SK-MEL-5 (cell line): Measurements from ENCODE around the gene HRH2. TPM values are rescaled to one million over a fixed set of nuclear protein-coding genes. Genes with fewer than 3 reads are reported as not detected.
"Not testable (repeated sequence)": the region's sequence is repeated elsewhere in the genome, so short reads cannot be mapped to it uniquely, and the experiment has no call there.

Experiments used
- DNase-seq: peaks from one replicate; pipeline ENCODE4 v3.0.0-alpha.2; 2016; ENCODE audit warnings: low read depth, low spot score
- in situ Hi-C: cut with HindIII; loops from 2 replicates; pipeline ENCODE4 v1.10.0; 2016; ENCODE audit warnings: low sequenced_read_pairs, high pct_unique_total_duplicates, low pct_unique_long_range_greater_than_20kb
- total RNA-seq: library from RNA; depleted of rRNA; stranded (reverse); fragments of >200 nt; shearing (Covaris generic); gene quantifications from 2 replicates; pipeline ENCODE4 v1.2.3, GENCODE V29; 2014

Gene HRH2
- total RNA-seq, 1 experiment from 2014 or later, result 0.55 TPM

DNA sequence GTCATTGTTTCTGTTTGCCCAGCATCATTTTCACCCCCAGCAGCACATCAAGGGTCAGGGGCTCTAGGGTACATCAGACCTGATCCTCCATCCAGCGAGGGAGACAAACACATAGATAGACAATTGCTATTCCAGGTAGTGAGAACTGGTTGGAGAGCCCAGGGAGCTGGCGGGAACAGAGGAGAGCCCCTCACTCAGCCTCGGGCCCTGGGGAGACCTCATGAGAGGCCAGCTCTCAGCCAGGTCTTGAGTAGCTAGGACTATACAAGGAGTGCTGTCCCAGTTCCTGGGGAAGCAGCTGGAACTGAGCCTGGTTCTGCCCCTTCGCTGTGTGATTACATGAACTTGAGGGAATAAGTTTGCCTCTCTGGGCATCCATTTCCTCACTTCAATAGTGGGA lies 80.3 kb downstream of the HRH2 start:
- DNase-seq, result no peak
- in situ Hi-C loops, result no loop called here

DNA sequence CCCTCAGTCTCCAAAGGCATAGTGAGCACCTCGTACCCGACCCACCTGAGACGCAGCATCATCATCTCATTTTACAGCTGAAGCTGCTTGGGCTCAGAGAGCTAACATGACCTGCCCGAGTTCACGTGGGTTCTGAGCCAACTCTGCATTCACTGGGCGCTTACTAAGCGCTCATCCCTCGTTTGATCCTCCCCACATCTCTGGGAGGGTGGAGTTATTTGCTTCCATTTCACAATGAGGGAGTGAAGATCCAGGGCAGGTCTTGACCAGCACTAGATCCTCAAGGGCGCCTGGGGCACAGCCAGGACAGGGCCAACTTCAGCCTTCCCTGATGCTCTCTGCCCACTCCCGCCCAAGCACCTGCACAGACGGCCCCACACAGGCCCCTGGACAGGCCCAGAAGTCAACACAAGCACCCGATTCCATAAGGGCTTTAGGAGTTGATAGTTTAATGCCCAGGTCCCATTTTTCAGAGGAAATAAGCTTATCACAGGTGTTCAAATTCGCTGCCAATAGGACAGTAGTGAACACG lies 80.8 kb downstream of the HRH2 start:
- in situ Hi-C loops, result no loop called here
- DNase-seq, result no peak

DNA sequence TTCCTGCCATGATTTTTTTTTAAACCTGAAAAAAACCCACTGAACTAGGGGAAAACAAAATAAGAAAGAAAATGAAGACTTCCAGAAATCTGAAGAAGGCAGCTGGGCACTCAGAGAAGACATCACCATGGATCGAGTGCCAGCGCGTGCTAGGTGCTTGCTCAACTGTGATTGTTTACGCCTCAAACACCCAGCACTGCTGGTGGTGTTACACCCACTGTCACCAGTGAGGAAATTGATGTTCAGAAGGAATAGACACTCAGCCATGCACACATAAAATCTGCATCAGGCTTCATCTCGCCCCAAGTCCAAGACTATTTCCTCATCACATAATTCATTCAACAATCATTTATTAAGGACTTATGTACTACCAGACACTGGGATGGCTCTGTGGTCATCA lies 82.1 kb downstream of the HRH2 start:
- in situ Hi-C loops, result no loop called here
- no peak for DNase-seq

DNA sequence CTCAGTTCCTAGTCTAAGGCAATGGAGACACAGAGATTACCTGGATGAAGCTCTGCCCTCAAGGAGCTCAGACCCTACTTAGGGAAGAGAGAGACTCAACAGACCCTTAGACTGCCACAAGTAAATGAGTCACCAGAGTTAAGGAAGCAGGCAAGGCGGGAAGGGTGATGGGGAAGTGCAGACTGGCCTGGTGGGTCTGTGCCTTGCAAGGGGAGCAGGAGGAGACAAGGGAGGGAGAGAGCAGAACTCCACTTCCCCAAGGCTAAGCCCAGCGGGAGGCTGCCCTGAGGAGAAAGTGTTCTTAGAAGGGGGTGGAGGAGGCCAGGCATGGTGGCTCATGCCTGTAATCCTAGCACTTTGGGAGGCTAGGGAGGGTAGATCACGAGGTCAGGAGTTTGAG lies 83.7 kb downstream of the HRH2 start:
- in situ Hi-C loops, result no loop called here
- no peak for DNase-seq

DNA sequence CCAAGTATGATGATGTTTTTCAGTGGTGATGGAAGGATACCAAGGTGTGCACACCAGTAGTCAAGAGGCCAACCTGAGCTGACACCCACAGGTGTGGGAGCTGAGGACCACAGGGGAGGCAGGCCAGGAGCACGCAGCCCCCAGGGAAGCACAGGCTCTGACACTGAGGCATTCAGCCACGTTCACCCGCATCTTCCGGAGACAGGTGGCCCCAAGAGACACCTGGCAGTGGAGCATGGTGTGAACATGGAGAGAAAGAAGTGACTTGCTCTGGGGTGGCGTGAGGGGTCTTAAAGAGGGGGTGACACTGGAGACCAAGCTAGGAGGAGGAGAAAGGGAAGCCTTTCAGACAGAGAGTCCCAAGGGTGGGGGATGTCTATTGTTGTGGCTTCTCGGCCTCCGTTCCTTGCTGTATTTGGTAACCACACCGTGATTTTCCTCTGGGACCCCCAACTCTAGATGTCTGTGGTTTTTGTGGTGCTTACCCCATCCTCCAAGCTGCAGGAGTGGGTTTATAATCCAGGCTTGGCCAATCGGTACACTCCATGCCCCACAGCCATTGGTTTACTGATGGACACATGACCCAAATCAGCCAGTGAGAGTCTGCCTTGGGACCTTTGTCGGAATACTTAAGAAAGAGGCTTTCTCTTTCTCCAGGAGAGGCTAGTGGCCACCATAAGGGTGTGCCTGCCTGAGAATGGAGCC lies 84.6 kb downstream of the HRH2 start:
- DNase-seq, result no peak
- in situ Hi-C loops, result no loop called here

DNA sequence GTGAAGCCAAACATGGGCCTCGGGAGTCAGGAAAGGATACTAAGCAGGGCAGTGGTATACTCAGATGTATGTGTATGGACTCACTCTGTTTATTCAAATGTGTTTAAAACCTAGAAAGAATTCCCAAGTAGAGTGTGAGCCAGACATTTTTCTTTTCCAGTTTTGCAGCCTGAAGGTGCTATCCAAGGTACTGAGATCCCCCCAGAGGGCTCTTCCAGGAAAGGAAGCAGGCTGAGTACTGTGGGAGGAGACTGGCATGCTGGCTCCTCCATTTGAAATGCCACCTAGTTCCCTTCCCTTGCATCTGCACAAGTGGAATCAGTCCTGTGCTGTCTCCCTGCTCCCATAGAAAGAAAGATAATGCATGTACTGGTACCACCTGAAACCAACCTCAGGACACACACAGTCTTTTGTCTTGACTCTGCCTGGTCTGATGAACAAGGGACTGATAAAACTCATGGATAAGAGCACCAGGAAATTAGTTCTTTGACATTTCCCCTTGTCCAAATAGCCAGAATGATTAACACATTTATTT lies 85.9 kb downstream of the HRH2 start:
- in situ Hi-C loops, result no loop called here
- peak; percentile 19 for DNase-seq

DNA sequence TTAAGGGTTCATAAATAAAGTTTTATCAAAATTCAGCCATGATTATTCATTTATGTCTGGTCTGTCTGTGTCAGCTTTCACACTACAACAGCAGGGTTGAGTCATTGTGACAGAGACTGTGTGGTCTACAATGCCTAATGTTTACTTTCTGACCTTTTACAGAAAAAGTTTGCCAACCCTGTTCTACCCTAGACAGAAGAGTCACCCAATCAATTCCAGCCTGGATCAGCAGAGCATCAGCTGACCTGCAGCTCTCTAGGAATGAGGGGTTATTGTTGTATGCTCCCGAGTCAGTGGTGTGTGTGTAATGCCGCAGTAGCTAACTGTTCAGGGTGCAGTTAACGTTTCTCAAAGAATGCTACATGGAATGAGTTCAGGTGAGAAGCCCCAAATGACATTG lies 87.3 kb downstream of the HRH2 start:
- in situ Hi-C loops, result no loop called here
- peak; percentile 71 for DNase-seq

DNA sequence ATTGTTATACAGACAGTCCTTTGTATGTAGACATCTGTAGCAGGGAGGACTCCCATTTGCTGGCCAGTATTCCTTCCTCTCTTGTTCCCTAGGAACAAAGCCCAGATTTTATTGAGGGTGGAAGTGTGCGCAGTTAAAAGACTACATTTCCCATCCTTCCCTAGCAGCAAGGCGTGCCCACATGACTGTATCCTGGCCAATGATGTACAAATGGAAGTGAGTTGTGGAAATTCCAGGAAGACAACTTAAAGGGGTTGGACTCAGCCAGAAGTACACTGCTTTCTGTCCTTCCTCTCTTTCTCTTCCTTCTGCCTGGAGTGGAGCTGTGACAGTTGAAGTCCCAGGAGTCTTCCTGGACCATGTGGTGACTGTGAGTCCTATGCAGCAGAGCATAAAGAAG lies 89.0 kb downstream of the HRH2 start:
- in situ Hi-C loops, result no loop called here
- peak; percentile 71 for DNase-seq

DNA sequence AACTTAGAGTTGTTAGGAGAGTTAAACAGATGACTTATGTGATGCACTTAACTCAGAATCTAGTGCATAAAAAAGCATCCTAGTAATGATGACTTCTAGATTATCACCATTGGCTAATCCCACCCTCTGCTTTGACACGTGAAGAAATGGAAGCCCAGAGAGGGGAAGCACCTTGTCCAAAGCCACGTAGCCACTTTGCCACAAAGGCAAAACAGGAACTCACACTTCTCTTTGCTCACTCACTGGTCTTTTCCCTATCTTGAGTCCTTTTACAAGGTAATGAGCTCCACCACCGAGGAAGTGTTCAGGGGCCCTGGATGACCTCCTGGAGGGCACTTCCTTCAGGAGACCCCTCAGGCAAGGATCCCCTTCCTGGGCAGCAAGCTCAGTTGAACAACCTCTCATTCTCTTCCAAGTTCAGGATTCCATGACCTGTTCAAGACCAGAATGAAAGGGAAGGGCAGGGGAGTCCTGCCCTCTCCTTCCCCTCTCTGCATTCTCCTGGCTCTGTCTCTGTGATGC lies 89.7 kb downstream of the HRH2 start:
- no peak for DNase-seq
- in situ Hi-C loops, result no loop called here

DNA sequence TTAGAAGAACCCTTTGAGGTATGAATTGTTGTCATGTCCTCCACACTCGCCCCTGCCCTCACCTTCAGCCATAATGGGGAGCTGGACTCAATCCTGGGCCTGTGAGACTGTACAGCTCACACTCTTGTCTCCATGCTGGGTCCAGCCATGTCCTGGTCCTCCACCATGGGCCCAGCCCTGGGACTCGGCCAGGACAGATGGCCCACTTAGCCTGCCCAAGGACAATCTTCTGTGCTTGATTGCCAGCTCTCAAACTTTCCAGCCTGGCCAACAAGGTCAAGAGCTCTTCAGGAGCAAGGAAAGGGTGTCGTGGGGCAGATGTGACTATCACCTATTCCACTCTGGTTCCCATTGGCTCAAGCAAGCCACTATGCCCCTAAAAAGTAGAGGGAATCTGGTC lies 90.8 kb downstream of the HRH2 start:
- in situ Hi-C loops, result no loop called here

DNA sequence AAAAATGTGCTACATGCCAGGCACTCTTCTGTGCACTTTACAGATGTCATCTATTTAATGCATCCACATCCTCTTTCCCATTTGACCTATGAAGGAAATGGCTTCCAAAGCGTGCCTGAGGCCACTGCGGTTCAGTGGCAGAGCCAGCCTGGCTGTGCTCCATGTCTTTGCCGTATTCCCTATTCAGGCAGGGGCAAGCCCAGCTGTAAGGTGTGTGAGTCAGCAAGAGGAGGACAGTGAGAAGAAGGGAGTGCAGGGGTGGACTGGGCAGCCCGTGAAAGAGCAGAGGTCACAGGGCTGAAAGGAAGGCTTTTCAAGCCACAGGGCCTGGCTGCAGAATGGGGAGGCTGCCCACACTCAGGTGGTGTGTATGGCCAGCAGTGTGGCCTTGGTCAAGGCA lies 91.7 kb downstream of the HRH2 start:
- DNase-seq, result no peak
- in situ Hi-C loops, result no loop called here

More for the DNA sequence above, 90.8 kb downstream of the HRH2 start:
- no peak for DNase-seq

DNA sequence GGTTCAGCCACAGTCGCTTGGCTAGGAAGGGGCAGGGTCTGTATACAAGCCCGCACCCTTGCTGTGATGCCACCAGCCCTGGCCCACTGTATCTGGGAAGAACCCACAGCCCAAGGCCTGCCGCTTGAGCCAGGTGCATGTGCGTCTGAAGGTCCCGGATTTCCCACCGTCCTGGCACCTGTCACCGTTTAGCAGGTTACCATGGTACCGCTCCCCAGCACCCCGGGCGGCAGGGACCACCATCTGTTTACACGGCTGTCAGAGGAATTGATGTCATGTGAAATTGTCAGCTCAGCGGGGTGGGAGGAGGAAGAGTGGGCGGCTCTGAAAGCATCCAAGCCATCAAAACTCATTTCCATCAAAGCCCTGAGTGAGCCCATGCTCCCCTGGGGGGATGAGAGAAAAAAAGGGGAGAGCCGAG lies 92.7 kb downstream of the HRH2 start:
- in situ Hi-C loops, result no loop called here
- DNase-seq, result no peak

DNA sequence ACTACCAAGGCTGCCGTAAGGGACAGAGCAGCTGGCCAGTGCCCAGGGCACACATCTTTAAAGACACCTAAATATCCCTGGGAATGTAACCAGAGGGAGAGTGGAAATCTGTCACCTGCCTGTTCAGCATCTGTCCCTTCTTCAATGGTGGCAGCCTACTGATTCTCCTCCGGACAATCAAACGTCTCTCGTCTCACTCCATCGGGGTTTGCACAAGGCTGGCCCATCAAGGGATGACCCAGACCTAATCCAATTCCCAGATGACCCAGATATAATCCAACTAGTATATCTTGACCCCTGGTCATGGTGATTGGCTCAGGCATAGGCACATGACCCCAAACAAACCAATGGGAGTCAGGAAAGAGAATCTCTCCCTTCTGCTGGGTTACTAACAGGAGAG lies 93.5 kb downstream of the HRH2 start:
- in situ Hi-C loops, result no loop called here
- no peak for DNase-seq

DNA sequence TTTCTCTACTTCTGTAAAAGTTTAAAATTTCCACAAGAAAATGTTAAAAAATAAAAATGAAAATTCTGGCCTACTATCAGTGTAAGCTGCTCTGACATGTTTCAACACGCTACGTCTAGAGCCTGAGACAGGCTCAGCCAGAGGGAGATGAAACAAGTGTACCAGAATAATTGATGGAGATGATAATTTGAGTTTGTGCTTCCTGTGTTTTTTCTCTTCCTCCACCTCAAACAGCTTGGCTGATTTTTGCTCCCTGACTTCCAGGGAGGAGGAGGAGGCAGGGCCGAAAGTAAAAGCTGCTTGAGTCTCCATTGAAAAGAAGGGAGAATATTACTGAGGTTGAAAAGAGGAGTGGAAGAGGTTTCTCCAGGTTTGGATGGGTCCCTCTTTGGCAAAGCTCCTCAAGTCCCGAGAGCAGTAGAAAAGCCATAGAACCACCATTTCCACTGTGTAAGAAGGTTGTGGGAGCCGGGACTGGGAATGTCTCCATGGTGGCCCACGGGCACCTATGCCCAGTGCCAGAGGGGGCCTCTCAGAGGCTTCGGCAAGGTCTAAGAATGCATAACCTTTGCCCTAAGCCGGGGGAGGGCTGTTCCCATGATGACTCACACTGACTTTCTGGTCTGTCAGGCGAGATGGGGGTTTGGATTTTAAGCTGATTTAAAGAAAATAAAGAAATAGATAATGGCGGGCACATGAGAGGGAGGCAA lies 95.1 kb downstream of the HRH2 start:
- DNase-seq, result no peak

DNA sequence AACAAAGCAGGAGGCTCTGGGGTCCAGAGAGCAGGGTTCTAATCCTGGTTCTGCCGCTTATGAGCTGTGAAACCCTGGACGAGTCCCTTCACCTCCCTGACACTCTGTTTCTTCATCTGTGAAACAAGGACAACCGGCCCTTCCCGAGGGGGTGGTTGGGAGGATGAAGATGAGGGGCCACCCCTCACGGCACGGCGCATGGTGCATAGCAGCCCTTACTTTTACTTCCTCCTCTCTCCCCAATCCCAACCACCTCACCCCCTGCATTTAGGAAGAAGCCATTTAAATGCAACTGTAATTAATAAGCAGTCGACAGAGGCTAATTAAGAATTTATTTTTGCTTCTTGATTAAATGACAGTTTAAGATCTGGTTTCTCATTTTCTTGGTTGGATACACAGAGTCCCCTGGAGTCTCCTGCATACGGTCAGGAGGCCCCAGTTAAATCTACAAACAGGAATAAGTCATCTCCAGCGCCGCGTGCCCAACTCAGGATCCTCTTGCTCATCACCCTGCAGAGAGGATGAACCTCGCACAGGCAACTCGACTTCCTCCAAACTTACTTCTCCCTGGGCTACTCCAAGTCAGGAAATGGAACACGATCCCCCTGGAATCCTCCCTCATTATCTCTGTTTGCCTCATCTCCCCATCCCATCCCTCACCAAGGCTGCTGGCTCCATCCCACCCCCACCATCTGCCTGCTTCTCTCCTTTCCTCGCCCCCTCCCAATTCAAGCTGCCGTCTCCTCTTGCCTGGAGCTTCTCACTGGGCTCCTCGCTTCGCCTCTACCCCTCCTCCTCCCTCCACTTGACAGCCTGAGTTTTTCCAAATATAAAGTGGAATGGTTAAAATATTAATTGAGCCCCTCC lies 95.9 kb downstream of the HRH2 start:
- in situ Hi-C loops, result no loop called here
- DNase-seq, result no peak

More for the DNA sequence above, 95.1 kb downstream of the HRH2 start:
- in situ Hi-C loops, result no loop called here

DNA sequence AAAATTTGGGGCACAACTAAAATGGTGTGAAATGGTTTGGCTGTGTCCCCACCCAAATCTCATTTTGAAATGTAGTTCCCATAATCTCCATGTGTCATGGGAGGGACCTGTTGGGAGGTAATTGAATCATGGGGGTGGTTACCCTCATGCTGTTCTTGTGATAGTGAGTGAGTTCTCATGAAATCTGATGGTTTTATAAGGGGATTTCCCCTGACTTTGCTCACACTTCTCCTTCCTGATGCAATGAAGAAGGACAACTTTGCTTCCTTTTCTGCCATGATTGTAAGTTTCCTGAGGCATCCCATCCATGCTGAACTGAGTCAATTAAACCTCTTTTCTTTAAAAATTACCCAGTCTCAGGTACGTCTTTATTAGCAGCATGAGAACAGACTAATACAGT lies 102.1 kb downstream of the HRH2 start:
- DNase-seq, in situ Hi-C loops: not testable (repeated sequence)
